ENCODE data around the gene TMEM201.

Gene TMEM201

DNA sequence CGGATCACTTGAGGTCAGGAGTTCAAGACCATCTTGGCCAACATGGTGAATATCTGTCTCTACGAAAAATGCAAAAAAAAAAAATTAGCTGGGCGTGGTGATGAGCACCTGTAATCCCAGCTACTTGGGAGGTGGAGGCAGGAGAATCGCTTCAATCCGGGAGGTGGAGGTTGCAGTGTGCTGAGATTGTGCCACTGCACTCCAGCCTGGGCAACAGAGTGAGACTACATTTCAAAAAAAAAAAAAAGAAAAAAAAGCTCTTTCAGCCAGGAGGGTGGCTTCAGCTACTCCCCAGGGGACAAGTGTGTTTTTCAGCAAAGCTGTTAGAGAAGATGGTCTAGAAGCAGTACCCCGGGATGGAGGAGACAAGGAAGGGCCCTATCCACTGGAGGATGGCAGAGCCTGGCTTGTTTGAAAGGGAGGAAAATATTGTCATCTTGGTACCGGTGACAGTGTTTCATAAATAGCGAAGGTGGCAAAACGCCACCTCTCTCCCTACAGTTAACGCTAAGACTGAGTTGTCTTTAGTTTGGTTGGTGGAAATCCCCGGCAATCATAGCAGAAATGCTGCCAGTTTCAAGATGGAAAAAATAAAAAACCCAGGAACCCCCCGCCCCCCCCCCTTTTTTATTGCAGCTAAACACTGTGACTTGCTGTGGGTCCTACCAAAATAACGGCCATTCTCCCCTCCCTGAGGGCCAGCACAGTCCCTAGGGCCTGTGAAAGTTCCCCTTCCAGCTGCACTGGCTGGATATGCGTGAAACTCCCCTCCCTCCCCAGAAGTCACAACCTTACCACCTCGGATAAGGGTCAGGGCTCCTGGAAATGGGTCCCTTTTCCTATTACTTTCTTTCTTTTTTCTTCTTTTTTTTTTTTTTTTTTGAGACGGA lies 66.4 kb downstream of the TMEM201 start:
- DNase-seq = no peak

- DNase-seq = no peak
Measured at GRCh38 chr1:9655836-9656235, 67.1 kb downstream of the TMEM201 start.

- DNase-seq = no peak
Measured at GRCh38 chr1:9657521-9658032, 68.9 kb downstream of the TMEM201 start.

DNA sequence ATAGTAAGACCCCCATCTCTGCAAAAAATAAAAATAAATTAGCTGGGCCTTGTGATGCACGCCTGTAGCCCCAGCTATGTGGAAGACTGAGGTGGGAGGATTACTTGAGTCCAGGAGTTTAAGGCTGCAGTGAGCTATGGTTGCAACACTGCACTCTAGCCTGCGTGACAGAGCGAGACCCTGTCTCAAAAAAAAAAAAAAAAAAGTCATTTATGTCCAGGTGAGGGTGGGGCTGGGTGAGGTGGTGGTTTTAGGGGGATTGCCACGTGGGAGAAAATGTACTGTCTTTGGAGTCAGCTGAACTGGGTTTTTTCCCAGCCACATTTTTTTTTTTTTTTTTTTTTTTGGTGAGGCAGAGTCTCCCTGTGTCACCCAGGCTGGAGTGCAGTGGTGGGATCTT lies 69.5 kb downstream of the TMEM201 start:
- DNase-seq = no peak

DNA sequence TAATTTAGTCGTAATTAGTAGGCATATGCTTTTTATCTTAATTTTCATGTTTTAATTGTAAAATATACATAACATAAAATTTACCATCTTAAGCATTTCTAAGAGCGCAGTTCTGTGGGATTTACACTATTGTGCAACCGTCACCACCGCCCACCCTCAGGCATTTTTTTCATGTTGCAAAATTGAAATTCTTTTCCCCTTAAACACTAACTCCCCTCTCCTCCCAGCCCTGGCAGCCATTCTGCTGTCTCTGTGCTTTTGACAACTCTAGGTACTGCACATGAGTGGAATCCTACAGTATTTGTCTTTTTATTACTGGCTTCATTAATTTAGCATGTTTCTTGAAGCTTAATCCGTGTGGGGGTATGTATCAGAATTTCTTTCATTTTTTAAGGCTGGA lies 70.6 kb downstream of the TMEM201 start:
- no peak for DNase-seq

DNA sequence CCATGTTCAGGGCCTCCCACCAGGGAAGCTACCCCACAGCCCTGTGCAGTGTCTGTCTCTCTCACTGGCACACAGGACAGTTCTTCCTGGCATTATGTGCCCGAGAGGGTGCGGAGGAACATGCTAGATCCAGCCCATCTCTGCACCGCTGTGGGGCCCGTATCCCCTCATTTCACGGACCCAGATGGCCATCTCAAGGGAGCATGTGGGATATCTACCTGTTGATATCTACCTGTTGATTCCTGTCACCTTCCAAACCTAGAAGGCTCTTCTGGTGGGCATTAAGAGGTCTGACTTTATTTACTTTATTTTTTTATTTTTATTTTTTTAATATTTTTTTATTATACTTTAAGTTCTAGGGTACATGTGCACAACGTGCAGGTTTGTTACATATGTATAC lies 74.5 kb downstream of the TMEM201 start:
- no peak for DNase-seq

All from NCI-H1105 (cell line).